A549 (cell line): ENCODE data around the gene SP2. TPM values are rescaled to one million over a fixed set of nuclear protein-coding genes. Genes with fewer than 3 reads are reported as not detected.

ENCODE experiments used
- ATAC-seq, 2 experiments: fragments of 200-7000 bp in 1 of 2; fragments of >200 bp in 1 of 2; cut with Nextera tagmentation in 1 of 2; cut with Tn5 transposase in 1 of 2; 3 replicates each; pipeline versions ENCODE4 v1.8.0 to v1.9.1; 2018 to 2020; ENCODE audit warnings: mild to moderate bottlenecking in 1 of 2, moderate library complexity in 1 of 2
- CTCF ChIA-PET: fragments of 300-600 bp; sonication (Branson Sonifier 250); formaldehyde crosslinking; extraction: SDS; loops from one replicate; lab custom pipeline; 2021; ENCODE audit warnings: antibody characterized with exemption, inconsistent platforms; lab: Yijun Ruan, JAX
- POLR2A ChIA-PET: fragments of 350-600 bp; formaldehyde crosslinking; extraction: SDS; loops from one replicate; lab custom pipeline; 2021; ENCODE audit warnings: antibody characterized with exemption, inconsistent platforms; lab: Yijun Ruan, JAX
- DNase-seq, 2 experiments: peaks; one replicate each; pipeline versions ENCODE4 v3.0.0 to v3.0.0-alpha.2; 2011 to 2016; ENCODE audit warnings: low read depth in 1 of 2, low spot score in 1 of 2
- FAIRE-seq: peaks from 2 replicates; lab custom pipeline; 2011; peaks lifted over from hg19 to GRCh38; lab: Jason Lieb, UNC
- H3K27ac ChIP-seq, 2 experiments: fragments of >200 bp; sonication (Bioruptor Twin); formaldehyde crosslinking; 3 replicates each; pipeline ENCODE4 v1.5.1; 2016 to 2017
- H3K4me1 ChIP-seq: fragments of >200 bp; sonication (Bioruptor Twin); formaldehyde crosslinking; 3 replicates; pipeline ENCODE4 v1.6.1; 2016
- H3K4me2 ChIP-seq: fragments of >200 bp; sonication (Bioruptor Twin); formaldehyde crosslinking; 3 replicates; pipeline ENCODE4 v1.6.1; 2016
- H3K4me3 ChIP-seq: fragments of >200 bp; sonication (Bioruptor Twin); formaldehyde crosslinking; 3 replicates; pipeline ENCODE4 v1.5.1; 2016
- H3K9me3 ChIP-seq: fragments of >200 bp; sonication (Bioruptor Twin); formaldehyde crosslinking; 3 replicates; pipeline ENCODE4 v1.6.1; 2016
- ATOH8 ChIP-seq: fragments of 250-450 bp; sonication (Bioruptor Pico); IDR thresholded peaks from 2 replicates; pipeline ENCODE4 v1.5.0; 2020; ENCODE audit warnings: low read depth, mild to moderate bottlenecking, moderate library complexity
- BHLHE40 ChIP-seq: IDR thresholded peaks from 2 replicates; pipeline ENCODE4 v1.6.1; 2012; ENCODE audit warnings: low read depth, low read length, inconsistent platforms
- CBX8 ChIP-seq: fragments of 200-600 bp; sonication (generic); IDR thresholded peaks from 2 replicates; pipeline ENCODE4 v1.6.1; 2016
- CEBPB ChIP-seq, 2 experiments: fragments of >200 bp in 1 of 2; sonication (Bioruptor Twin) in 1 of 2; formaldehyde crosslinking in 1 of 2; IDR thresholded peaks; 2 replicates each; pipeline ENCODE4 v1.6.1; 2012 to 2016
- E2F6 ChIP-seq: IDR thresholded peaks from 2 replicates; pipeline ENCODE4 v1.6.1; 2012; ENCODE audit warnings: low read depth, borderline replicate concordance
- FOSL2 ChIP-seq, 2 experiments: fragments of 450-650 bp in 1 of 2; fragments of >200 bp in 1 of 2; sonication (Bioruptor Twin) in 1 of 2; formaldehyde crosslinking; IDR thresholded peaks; 2 replicates each; pipeline versions ENCODE4 v1.5.0 to v1.6.1; 2016 to 2020; ENCODE audit warnings: mild to moderate bottlenecking in 1 of 2, moderate library complexity in 1 of 2
- FOXS1 ChIP-seq: fragments of 250-450 bp; sonication (Bioruptor Pico); IDR thresholded peaks from 2 replicates; pipeline ENCODE4 v1.5.0; 2020; ENCODE audit warnings: mild to moderate bottlenecking, moderate library complexity
- HDAC2 ChIP-seq: fragments of 200-600 bp; sonication (generic); IDR thresholded peaks from 2 replicates; pipeline ENCODE4 v1.6.1; 2016
- JUNB ChIP-seq: fragments of >200 bp; sonication (Bioruptor Twin); formaldehyde crosslinking; IDR thresholded peaks from 2 replicates; pipeline ENCODE4 v1.6.1; 2016
- MAFK ChIP-seq: fragments of 450-650 bp; IDR thresholded peaks from 2 replicates; pipeline ENCODE4 v1.6.1; 2014; ENCODE audit not compliant: partially characterized antibody
- MAZ ChIP-seq: fragments of 150-350 bp; IDR thresholded peaks from 2 replicates; pipeline ENCODE4 v1.6.1; 2014; ENCODE audit warnings: antibody characterized with exemption, low read depth, low read length, borderline replicate concordance
- NR3C1 ChIP-seq: fragments of >200 bp; sonication (Bioruptor Twin); formaldehyde crosslinking; IDR thresholded peaks from 3 replicates; pipeline ENCODE4 v1.6.1; 2017
- RAD21 ChIP-seq, 2 experiments: fragments of >200 bp in 1 of 2; sonication (Bioruptor Twin) in 1 of 2; formaldehyde crosslinking in 1 of 2; IDR thresholded peaks in 1 of 2; conservative IDR thresholded peaks in 1 of 2; 2 replicates in 1 of 2; 3 replicates in 1 of 2; pipeline ENCODE4 v1.6.1; 2012 to 2018; ENCODE audit warnings: inconsistent platforms in 1 of 2
- RARB ChIP-seq: fragments of 250-450 bp; sonication (Bioruptor Pico); IDR thresholded peaks from 2 replicates; pipeline ENCODE4 v1.8.0; 2021; ENCODE audit warnings: mild to moderate bottlenecking, moderate library complexity
- SMC3 ChIP-seq: fragments of >200 bp; sonication (Bioruptor Twin); formaldehyde crosslinking; IDR thresholded peaks from 3 replicates; pipeline ENCODE4 v1.6.1; 2018; ENCODE audit warnings: inconsistent platforms
- USF2 ChIP-seq: fragments of 450-650 bp; IDR thresholded peaks from 2 replicates; pipeline ENCODE4 v1.6.1; 2014; ENCODE audit warnings: antibody characterized with exemption
- ZNF302 ChIP-seq: fragments of 250-450 bp; sonication (Bioruptor Pico); IDR thresholded peaks from 2 replicates; pipeline ENCODE4 v1.9.0; 2021; ENCODE audit warnings: inconsistent platforms, mild to moderate bottlenecking, moderate library complexity
- WGBS: methylation state at CpG from one replicate; pipeline ENCODE4 v1.1.6; 2017; ENCODE audit errors: missing lambda C conversion rate; 5-methylcytosine and 5-hydroxymethylcytosine counted together
- polyA plus RNA-seq, 4 experiments: library from polyadenylated mRNA; depleted of rRNA in 3 of 4; stranded (reverse); fragments of >200 nt; fragmentation: RNase III in 1 of 4; extraction: RNeasy Plus Mini Kit Qiagen cat#74134 plus additional on column Dnase treatment in 1 of 4; gene quantifications; 2 replicates in 3 of 4; 3 replicates in 1 of 4; pipeline ENCODE4 v1.2.3, GENCODE V29; 2011 to 2017

SP2 gene
- polyA plus RNA-seq, 2 of the 4 experiments (the other 2 are of a cell fraction) = 6.2 to 11.6 TPM

DNA sequence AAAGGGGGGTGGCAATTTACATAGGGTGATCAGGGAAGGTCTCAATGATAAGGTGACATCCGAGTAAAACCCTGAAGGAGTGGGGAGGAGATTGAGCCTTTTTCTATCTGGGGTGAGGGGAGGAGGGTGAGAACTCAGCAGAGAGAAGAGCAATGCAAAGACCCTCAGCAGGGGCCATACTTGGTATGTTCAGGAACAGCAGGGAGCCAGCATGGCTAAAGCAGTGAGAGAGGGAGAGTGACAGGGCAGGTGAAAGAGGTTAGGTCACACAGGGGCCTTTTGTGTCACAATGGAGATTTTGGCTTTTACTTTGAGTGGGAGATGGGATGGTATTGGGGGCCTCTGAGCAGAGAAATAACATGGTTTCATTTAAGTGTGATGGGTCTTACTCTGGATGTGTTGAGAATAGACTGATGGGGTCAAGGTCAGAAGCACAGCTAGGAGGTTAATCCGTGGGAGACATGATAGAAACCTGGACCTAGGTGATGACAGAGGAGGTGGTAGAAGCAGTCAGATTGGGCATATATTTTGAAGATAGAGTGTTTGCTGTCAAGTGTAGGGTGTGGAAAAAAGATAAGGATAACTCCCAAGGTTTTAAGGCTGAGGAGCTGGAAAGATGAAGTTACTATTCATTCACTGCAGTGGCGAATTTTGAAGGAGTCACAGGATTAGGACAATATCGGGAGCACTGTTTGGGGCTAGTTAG lies 6.2 kb downstream of the SP2 start:
- Histone ChIP-seq H3K4me3 (no peak overlapping the region), H3K4me2 (no peak overlapping the region), H3K27ac (no peak overlapping the region), H3K9me3 (no peaks in the 10 kb centered on the region), H3K4me1 (peaks cover 17% of the 10 kb centered on the region)
- POLR2A ChIA-PET = no interaction called here
- no peak for ATAC-seq
- CTCF ChIA-PET = interaction anchor here (0.7 to 10.1 kb wide), 9 partner anchors 11 to 116 kb away, joined by 3 to 89 read pairs (median 5); partner anchors contain the start of genes CDK5RAP3, PNPO and SCRN2
- no peak for DNase-seq
- FAIRE-seq = no peak
- no peak for TF ChIP-seq NR3C1
- TF ChIP-seq ATOH8 (CRISPR knock-in tag) = no peak
- no peak for TF ChIP-seq RARB (CRISPR knock-in tag)
- TF ChIP-seq MAZ = no peak
- TF ChIP-seq SMC3 = no peak
- TF ChIP-seq FOSL2 (IDR thresholded peaks at IDR 0.05) = no peak
- no peak for TF ChIP-seq FOSL2 (CRISPR knock-in tag; IDR thresholded peaks at IDR 0.05)
- no peak for TF ChIP-seq CEBPB (IDR thresholded peaks at IDR 0.05)
- TF ChIP-seq E2F6 = no peak
- WGBS = 79% methylated on average over 4 of the region's 4 CpGs

GRCh38 chr17:47905221-47905733 lies 9.2 kb downstream of the SP2 start:
- Histone ChIP-seq H3K4me1 (peaks cover 13% of the 10 kb centered on the region), H3K4me2 (peak overlapping the region; percentile 17; the same call in 1 of the 3 replicates), H3K9me3 (no peaks in the 10 kb centered on the region), H3K27ac (peak overlapping the region in 1 of 2 experiments; percentile 24; a peak in 3 of 6 replicates), H3K4me3 (no peak overlapping the region)
- 74% methylated on average over 8 of the region's 8 CpGs for WGBS
- no peak for DNase-seq
- ChIA-PET CTCF (interaction anchor here (0.8 to 10.1 kb wide), 17 partner anchors 8 to 113 kb away, joined by 3 to 89 read pairs (median 5); partner anchors contain the start of genes CDK5RAP3, SCRN2 and SP2), POLR2A (interaction anchor here (0.6 to 1.9 kb wide), 3 partner anchors 10 to 74 kb away, joined by 3 to 14 read pairs (median 3); partner anchors contain the start of genes LRRC46, MRPL10, PNPO and SP2)
- TF ChIP-seq RAD21 (conservative IDR thresholded peaks at IDR 0.05 in 1 of 2, IDR thresholded peaks at IDR 0.05 in 1 of 2) (no peak), HDAC2 (no peak), USF2 (no peak), BHLHE40 (no peak), FOXS1 (CRISPR knock-in tag) (no peak)
- TF ChIP-seq, all 56 proteins: peak for 0
- ATAC-seq (peak; percentile 49 to 61; a peak in 4 of 6 replicates), FAIRE-seq (no peak)

- no peaks in the 10 kb centered on the region for H3K9me3 ChIP-seq
- POLR2A ChIA-PET = interaction anchor here (0.7 to 1.1 kb wide), 2 partner anchors 11 to 35 kb away, joined by 3 read pairs; partner anchors contain the start of genes PNPO and SP2
- peaks cover 13% of the 10 kb centered on the region for H3K4me1 ChIP-seq
- ATAC-seq (peak in 1 of 2 experiments; percentile 15; a peak in 2 of 6 replicates), DNase-seq (no peak), FAIRE-seq (no peak)
- H3K4me2 ChIP-seq = no peak overlapping the region
- WGBS = 97% methylated on average over 3 of the region's 3 CpGs
- H3K4me3 ChIP-seq = no peak overlapping the region
- CTCF ChIA-PET = interaction anchor here (1.5 to 10.1 kb wide), 4 partner anchors 12 to 64 kb away, joined by 3 to 89 read pairs (median 30); partner anchors contain the start of genes CDK5RAP3 and SCRN2
- H3K27ac ChIP-seq = no peak overlapping the region
- TF ChIP-seq ZNF302 (CRISPR knock-in tag) (no peak), JUNB (no peak), CBX8 (no peak), MAFK (no peak)
Measured at GRCh38 chr17:47906443-47906842, 10.4 kb downstream of the SP2 start.
